Measurements from ENCODE around the gene TBC1D12. TPM values are rescaled to one million over a fixed set of nuclear protein-coding genes. Genes with fewer than 3 reads are reported as not detected.
A peak's percentile ranks its signal among the peaks of the same experiment; 100 is the strongest.
"Not testable (repeated sequence)": the region's sequence is repeated elsewhere in the genome, so short reads cannot be mapped to it uniquely, and the experiment has no call there.

TBC1D12 gene
- total RNA-seq, 1 donor from 2014 or later = 16.2 TPM

GRCh38 chr10:94533027-94533426, 130.7 kb downstream of the TBC1D12 start:
- no peak for DNase-seq (ENCODE audit: low read depth)

- DNase-seq (ENCODE audit: low read depth) = not testable (repeated sequence)
These were observed 139.9 kb downstream of the TBC1D12 start for GRCh38 chr10:94542282-94542681.

GRCh38 chr10:94545391-94546048, 143.2 kb downstream of the TBC1D12 start, which contains the start of gene HELLS:
Gene HELLS, plus strand, starts transcription at chr10:94545788. Its CDS starts 134 bp downstream, at chr10:94545922.
- peak; percentile 89 for DNase-seq (ENCODE audit: low read depth)

- no peak for DNase-seq (ENCODE audit: low read depth)
These were observed 143.9 kb downstream of the TBC1D12 start for GRCh38 chr10:94546049-94546900.

- DNase-seq (ENCODE audit: low read depth) = no peak
These were observed 144.5 kb downstream of the TBC1D12 start for GRCh38 chr10:94546901-94547185.

GRCh38 chr10:94549221-94549620, 146.9 kb downstream of the TBC1D12 start:
- no peak for DNase-seq (ENCODE audit: low read depth)

- not testable (repeated sequence) for DNase-seq (ENCODE audit: low read depth)
These were observed 165.5 kb downstream of the TBC1D12 start for GRCh38 chr10:94567714-94568307.

GRCh38 chr10:94571081-94571480, 168.7 kb downstream of the TBC1D12 start:
- DNase-seq (ENCODE audit: low read depth) = no peak

- DNase-seq (ENCODE audit: low read depth) = no peak
These were observed 169.2 kb downstream of the TBC1D12 start for GRCh38 chr10:94571528-94571927.

- DNase-seq (ENCODE audit: low read depth) = no peak
These were observed 176.4 kb downstream of the TBC1D12 start for GRCh38 chr10:94578790-94579189.

- DNase-seq (ENCODE audit: low read depth) = no peak
These were observed 180.8 kb downstream of the TBC1D12 start for GRCh38 chr10:94583124-94583523.

Other genes starting within 250 kb of the TBC1D12 start
- 26.5 and 32.0 TPM in 2 replicates for gene NOC3L, start 39.6 kb upstream of the TBC1D12 start, total RNA-seq
- 2.6 and 6.0 TPM in 2 replicates for gene HELLS, start 143.2 kb downstream of the TBC1D12 start, total RNA-seq